ENCODE measurements around the gene PMIS2.

Gene PMIS2

DNA sequence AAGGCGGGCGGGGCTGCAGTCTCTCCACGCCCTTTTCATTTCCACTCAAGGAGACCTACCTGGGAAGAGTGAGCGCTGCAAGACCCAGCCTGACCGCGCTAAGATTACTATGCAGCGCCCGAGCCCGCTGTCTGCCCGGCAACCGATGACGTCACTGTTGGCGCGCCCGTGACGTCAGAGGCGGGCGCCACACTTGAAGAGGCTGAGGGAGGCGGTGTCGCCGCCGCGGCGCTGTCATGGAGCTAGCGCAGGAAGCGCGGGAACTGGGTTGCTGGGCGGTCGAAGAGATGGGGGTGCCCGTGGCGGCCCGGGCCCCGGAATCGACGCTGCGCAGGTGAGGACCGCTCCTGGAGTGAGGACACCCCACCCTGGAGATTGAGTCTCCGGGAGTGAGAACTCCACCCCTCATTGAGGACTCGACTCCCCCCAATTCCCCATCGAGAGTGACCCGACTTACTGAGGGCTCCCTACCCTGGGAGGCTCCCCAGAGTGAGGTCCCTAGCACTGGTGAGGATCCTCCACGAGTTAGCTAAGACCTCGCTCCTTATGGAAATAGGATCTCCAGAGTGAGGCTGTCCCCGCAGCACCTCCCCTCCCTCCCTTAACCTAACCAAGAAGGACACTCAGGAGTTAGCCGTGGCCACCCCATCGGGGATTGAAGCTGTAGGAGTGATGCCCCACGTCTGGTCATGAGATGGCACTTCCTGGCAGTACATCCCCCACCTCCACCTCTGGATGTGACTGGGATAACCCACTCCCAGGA lies 26.8 kb downstream of the PMIS2 start, which contains the start of gene HAUS5:
HAUS5 (plus strand) TSS at position 177 of the 763 bp plus-strand sequence; CDS start at position 237, 60 bp downstream.
- H4K20me1 ChIP-seq (ENCODE audit: insufficient read depth, low read length) = no peaks in the 10 kb centered on the region
- H3K4me2 ChIP-seq (ENCODE audit: low read length) = peak within 1 kb of the TSS; percentile 96
- no peaks in the 10 kb centered on the region for H3K9me3 ChIP-seq (ENCODE audit: low read length)
- peak within 1 kb of the TSS; percentile 16 for H2AFZ ChIP-seq (ENCODE audit: low read length)
- peaks cover 20% of the 10 kb centered on the region for H3K36me3 ChIP-seq (ENCODE audit: insufficient read depth, low read length)
- peak within 1 kb of the TSS; percentile 84 for H3K4me3 ChIP-seq (ENCODE audit: low read depth, low read length, poor library complexity, severe bottlenecking)
- H3F3A ChIP-seq (ENCODE audit: insufficient read depth, low read length) = no peaks in the 10 kb centered on the region
- H3K27ac ChIP-seq (ENCODE audit: low read depth, low read length, poor library complexity, severe bottlenecking) = peak within 1 kb of the TSS; percentile 64
- no peaks in the 10 kb centered on the region for H3K27me3 ChIP-seq (ENCODE audit: insufficient read depth, low read length)
- no peaks in the 10 kb centered on the region for H3K9me2 ChIP-seq (ENCODE audit: low read depth, low read length)
- H3K4me1 ChIP-seq (ENCODE audit: insufficient read depth, low read length, severe bottlenecking) = peaks cover 31% of the 10 kb centered on the region
- TF ChIP-seq, protein P1, sequence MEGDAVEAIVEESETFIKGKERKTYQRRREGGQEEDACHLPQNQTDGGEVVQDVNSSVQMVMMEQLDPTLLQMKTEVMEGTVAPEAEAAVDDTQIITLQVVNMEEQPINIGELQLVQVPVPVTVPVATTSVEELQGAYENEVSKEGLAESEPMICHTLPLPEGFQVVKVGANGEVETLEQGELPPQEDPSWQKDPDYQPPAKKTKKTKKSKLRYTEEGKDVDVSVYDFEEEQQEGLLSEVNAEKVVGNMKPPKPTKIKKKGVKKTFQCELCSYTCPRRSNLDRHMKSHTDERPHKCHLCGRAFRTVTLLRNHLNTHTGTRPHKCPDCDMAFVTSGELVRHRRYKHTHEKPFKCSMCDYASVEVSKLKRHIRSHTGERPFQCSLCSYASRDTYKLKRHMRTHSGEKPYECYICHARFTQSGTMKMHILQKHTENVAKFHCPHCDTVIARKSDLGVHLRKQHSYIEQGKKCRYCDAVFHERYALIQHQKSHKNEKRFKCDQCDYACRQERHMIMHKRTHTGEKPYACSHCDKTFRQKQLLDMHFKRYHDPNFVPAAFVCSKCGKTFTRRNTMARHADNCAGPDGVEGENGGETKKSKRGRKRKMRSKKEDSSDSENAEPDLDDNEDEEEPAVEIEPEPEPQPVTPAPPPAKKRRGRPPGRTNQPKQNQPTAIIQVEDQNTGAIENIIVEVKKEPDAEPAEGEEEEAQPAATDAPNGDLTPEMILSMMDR (IDR thresholded peaks at IDR 0.05; ENCODE audit: low read length) = no peak
- no peak for TF ChIP-seq EZH2 (IDR thresholded peaks at IDR 0.05; ENCODE audit: borderline replicate concordance, low read length)
- H3K9ac ChIP-seq (ENCODE audit: low read length) = peak within 1 kb of the TSS; percentile 93
- no peaks in the 10 kb centered on the region for H3K79me2 ChIP-seq (ENCODE audit: insufficient read depth, low read length)

DNA sequence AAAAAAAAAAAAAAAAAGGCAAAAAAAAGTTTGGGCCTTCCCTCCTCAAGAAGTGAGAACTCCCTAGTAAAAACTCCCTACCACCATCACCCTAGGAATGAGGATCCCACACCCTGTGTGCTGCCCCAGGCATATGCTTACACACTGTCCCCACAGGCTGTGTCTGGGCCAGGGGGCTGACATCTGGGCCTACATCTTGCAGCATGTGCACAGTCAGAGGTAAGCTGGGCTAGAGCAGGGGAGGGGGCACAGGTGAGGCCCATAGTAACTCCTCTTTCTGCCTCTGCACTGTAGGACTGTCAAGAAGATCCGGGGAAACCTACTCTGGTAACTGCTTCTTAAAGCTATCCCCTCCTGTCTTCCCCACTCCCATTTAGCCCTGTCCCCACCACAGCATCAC lies 27.6 kb downstream of the PMIS2 start:
- peaks cover 31% of the 10 kb centered on the region for H3K4me1 ChIP-seq (ENCODE audit: insufficient read depth, low read length, severe bottlenecking)
- no peaks in the 10 kb centered on the region for H3K27me3 ChIP-seq (ENCODE audit: insufficient read depth, low read length)
- no peaks in the 10 kb centered on the region for H3K79me2 ChIP-seq (ENCODE audit: insufficient read depth, low read length)
- no peak overlapping the region for H2AFZ ChIP-seq (ENCODE audit: low read length)
- TF ChIP-seq EZH2 (IDR thresholded peaks at IDR 0.05; ENCODE audit: borderline replicate concordance, low read length) = no peak
- TF ChIP-seq, protein P1 (IDR thresholded peaks at IDR 0.05; ENCODE audit: low read length) = no peak
- H3F3A ChIP-seq (ENCODE audit: insufficient read depth, low read length) = no peaks in the 10 kb centered on the region
- H3K27ac ChIP-seq (ENCODE audit: low read depth, low read length, poor library complexity, severe bottlenecking) = no peak overlapping the region
- H3K9me2 ChIP-seq (ENCODE audit: low read depth, low read length) = no peaks in the 10 kb centered on the region
- peak overlapping the region; percentile 84 for H3K4me3 ChIP-seq (ENCODE audit: low read depth, low read length, poor library complexity, severe bottlenecking)
- no peaks in the 10 kb centered on the region for H4K20me1 ChIP-seq (ENCODE audit: insufficient read depth, low read length)
- H3K9ac ChIP-seq (ENCODE audit: low read length) = no peak overlapping the region; the same call in 1 of the 2 replicates
- H3K9me3 ChIP-seq (ENCODE audit: low read length) = no peaks in the 10 kb centered on the region
- peak overlapping the region; percentile 96; the same call in 1 of the 2 replicates for H3K4me2 ChIP-seq (ENCODE audit: low read length)
- H3K36me3 ChIP-seq (ENCODE audit: insufficient read depth, low read length) = peaks cover 28% of the 10 kb centered on the region

DNA sequence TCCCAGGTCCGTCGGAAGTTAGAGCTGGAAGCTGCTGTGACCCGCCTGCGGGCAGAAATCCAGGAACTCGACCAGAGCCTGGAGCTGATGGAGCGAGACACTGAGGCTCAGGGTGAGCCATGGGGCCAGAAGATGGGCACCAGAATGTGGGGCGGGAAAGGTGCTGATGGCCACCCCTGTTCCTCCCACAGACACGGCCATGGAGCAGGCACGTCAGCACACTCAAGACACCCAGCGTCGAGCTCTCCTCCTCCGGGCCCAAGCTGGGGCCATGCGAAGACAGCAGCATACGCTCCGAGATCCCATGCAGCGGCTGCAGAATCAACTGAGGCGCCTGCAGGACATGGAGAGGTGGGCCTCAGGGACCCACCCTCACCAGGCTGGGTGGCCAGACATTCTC lies 29.1 kb downstream of the PMIS2 start:
- no peak overlapping the region for H3K9ac ChIP-seq (ENCODE audit: low read length)
- H3K36me3 ChIP-seq (ENCODE audit: insufficient read depth, low read length) = peaks cover 33% of the 10 kb centered on the region
- H2AFZ ChIP-seq (ENCODE audit: low read length) = no peak overlapping the region
- H3K27ac ChIP-seq (ENCODE audit: low read depth, low read length, poor library complexity, severe bottlenecking) = no peak overlapping the region
- peaks cover 25% of the 10 kb centered on the region for H3K4me1 ChIP-seq (ENCODE audit: insufficient read depth, low read length, severe bottlenecking)
- H3K9me3 ChIP-seq (ENCODE audit: low read length) = no peaks in the 10 kb centered on the region
- no peaks in the 10 kb centered on the region for H3F3A ChIP-seq (ENCODE audit: insufficient read depth, low read length)
- H3K4me3 ChIP-seq (ENCODE audit: low read depth, low read length, poor library complexity, severe bottlenecking) = no peak overlapping the region
- H3K4me2 ChIP-seq (ENCODE audit: low read length) = no peak overlapping the region
- no peaks in the 10 kb centered on the region for H3K79me2 ChIP-seq (ENCODE audit: insufficient read depth, low read length)
- H3K9me2 ChIP-seq (ENCODE audit: low read depth, low read length) = no peaks in the 10 kb centered on the region
- no peaks in the 10 kb centered on the region for H3K27me3 ChIP-seq (ENCODE audit: insufficient read depth, low read length)
- no peaks in the 10 kb centered on the region for H4K20me1 ChIP-seq (ENCODE audit: insufficient read depth, low read length)
- no peak for TF ChIP-seq EZH2 (IDR thresholded peaks at IDR 0.05; ENCODE audit: borderline replicate concordance, low read length)
- TF ChIP-seq, protein P1 (IDR thresholded peaks at IDR 0.05; ENCODE audit: low read length) = no peak

All from OCI-LY1 (cell line).